HepG2 (cell line): ENCODE measurements around the gene LMBRD2. TPM values are rescaled to one million over a fixed set of nuclear protein-coding genes. Genes with fewer than 3 reads are reported as not detected.

ENCODE experiments used
- ATAC-seq: fragments of 200-7000 bp; cut with Tn5 transposase; 3 replicates; pipeline ENCODE4 v1.9.1; 2020; ENCODE audit warnings: mild to moderate bottlenecking, moderate library complexity
- BruUV-seq: library from RNA; stranded (reverse); fragments of 400-500 nt; replicated peaks from 2 replicates; lab custom pipeline; 2021; lab: Mats Ljungman, UMichigan
- CTCF ChIA-PET: fragments of 300-600 bp; formaldehyde crosslinking; extraction: SDS; loops from one replicate; lab custom pipeline; 2021; ENCODE audit warnings: low total read pairs, inconsistent platforms, low intra/inter-chr PET ratio; lab: Yijun Ruan, JAX
- POLR2A ChIA-PET: fragments of 350-600 bp; sonication (Branson Sonifier 250); formaldehyde crosslinking; loops from one replicate; lab custom pipeline; 2020; ENCODE audit warnings: antibody characterized with exemption, inconsistent platforms; lab: Yijun Ruan, JAX
- DNase-seq: peaks from one replicate; pipeline ENCODE4 v3.0.0-alpha.2; 2015; ENCODE audit warnings: low spot score
- FAIRE-seq: peaks from 3 replicates; lab custom pipeline; 2011; peaks lifted over from hg19 to GRCh38; lab: Jason Lieb, UNC
- H2AFZ ChIP-seq: one replicate; pipeline ENCODE4 v1.6.1; 2011; ENCODE audit warnings: low read length, inconsistent platforms
- H3K27ac ChIP-seq: fragments of 300-600 bp; 3 replicates; pipeline ENCODE4 v1.8.0; 2011; ENCODE audit warnings: mixed run types, mild to moderate bottlenecking, mixed read lengths, low read length, inconsistent platforms; ENCODE audit not compliant: insufficient read depth; ENCODE audit errors: extremely low read length
- H3K27me3 ChIP-seq, 2 experiments: fragments of 200-600 bp in 1 of 2; 2 replicates in 1 of 2; 3 replicates in 1 of 2; pipeline versions ENCODE4 v1.6.0 to v1.8.0; 2011; ENCODE audit warnings: low read length in 2 of 2, mild to moderate bottlenecking in 2 of 2, moderate library complexity in 2 of 2, inconsistent platforms in 1 of 2; ENCODE audit not compliant: insufficient read depth in 2 of 2, control insufficient read depth in 1 of 2
- H3K36me3 ChIP-seq, 2 experiments: fragments of 200-600 bp in 1 of 2; replicated peaks in 1 of 2; 2 replicates in 1 of 2; 3 replicates in 1 of 2; pipeline versions ENCODE4 v1.5.1 to v1.8.0; 2011; ENCODE audit warnings: low read length in 2 of 2, inconsistent platforms in 1 of 2; ENCODE audit not compliant: insufficient read depth in 2 of 2, control insufficient read depth in 1 of 2
- H3K4me1 ChIP-seq: 2 replicates; pipeline ENCODE4 v1.5.1; 2012; ENCODE audit warnings: low read length, inconsistent platforms; ENCODE audit not compliant: insufficient read depth
- H3K4me2 ChIP-seq: 2 replicates; pipeline ENCODE4 v1.6.0; 2011; ENCODE audit warnings: low read depth, low read length, inconsistent platforms
- H3K4me3 ChIP-seq, 3 experiments: fragments of 200-600 bp in 1 of 3; sonication (generic), shearing (Covaris generic) in 1 of 3; replicated peaks in 1 of 3; 2 replicates each; pipeline ENCODE4 v1.5.1; 2011 to 2016; ENCODE audit warnings: low read length in 3 of 3, inconsistent platforms in 2 of 3, low read depth in 2 of 3, mild to moderate bottlenecking in 2 of 3, control low read depth in 1 of 3, mixed read lengths in 1 of 3; ENCODE audit not compliant: insufficient read depth in 1 of 3
- H3K79me2 ChIP-seq: one replicate; pipeline ENCODE4 v1.6.1; 2011; ENCODE audit warnings: low read length, inconsistent platforms; ENCODE audit not compliant: insufficient read depth
- H3K9ac ChIP-seq: 2 replicates; pipeline ENCODE4 v1.6.0; 2011; ENCODE audit warnings: mild to moderate bottlenecking, low read depth, low read length, inconsistent platforms; ENCODE audit not compliant: insufficient read depth
- H3K9me3 ChIP-seq: 2 replicates; pipeline ENCODE4 v1.5.1; 2012; ENCODE audit warnings: mild to moderate bottlenecking, low read length
- H4K20me1 ChIP-seq: 2 replicates; pipeline ENCODE4 v1.6.0; 2011; ENCODE audit warnings: inconsistent platforms, mild to moderate bottlenecking, low read length, moderate library complexity; ENCODE audit not compliant: insufficient read depth
- CAMTA2 ChIP-seq: sonication (generic); formaldehyde crosslinking; IDR thresholded peaks from 2 replicates; pipeline ENCODE4 v1.4.0; 2020; ENCODE audit warnings: mild to moderate bottlenecking, missing genetic modification reagents, borderline replicate concordance
- CCAR2 ChIP-seq: fragments of 200-400 bp; formaldehyde crosslinking; optimal IDR thresholded peaks from 2 replicates; pipeline ENCODE3; 2018; ENCODE audit warnings: low read depth, mild to moderate bottlenecking, low read length, moderate library complexity
- DMTF1 ChIP-seq: sonication (generic); formaldehyde crosslinking; IDR thresholded peaks from 2 replicates; pipeline ENCODE4 v1.4.0; 2020; ENCODE audit warnings: mild to moderate bottlenecking, missing genetic modification reagents
- E2F1 ChIP-seq: sonication (generic); formaldehyde crosslinking; IDR thresholded peaks from 2 replicates; pipeline ENCODE4 v1.5.0; 2020; ENCODE audit warnings: missing genetic modification reagents
- JDP2 ChIP-seq: sonication (generic); formaldehyde crosslinking; IDR thresholded peaks from 2 replicates; pipeline ENCODE4 v1.8.1; 2022; ENCODE audit warnings: missing genetic modification reagents, borderline replicate concordance
- KMT2B ChIP-seq: IDR thresholded peaks from 2 replicates; pipeline ENCODE4 v1.6.1; 2016; ENCODE audit warnings: missing genetic modification reagents, missing compliant biosample characterization
- MBNL3 ChIP-seq: fragments of 250-450 bp; sonication (Bioruptor Pico); conservative IDR thresholded peaks from 2 replicates; pipeline ENCODE4 v1.8.0; 2022; ENCODE audit warnings: mild to moderate bottlenecking, inconsistent platforms
- POLR2AphosphoS5 ChIP-seq: IDR thresholded peaks from 2 replicates; pipeline ENCODE4 v1.6.1; 2012; ENCODE audit warnings: low read depth, low read length
- RNF219 ChIP-seq: sonication (generic); formaldehyde crosslinking; IDR thresholded peaks from 2 replicates; pipeline ENCODE4 v1.5.0; 2020; ENCODE audit warnings: mild to moderate bottlenecking, missing genetic modification reagents
- SRSF1 ChIP-seq: fragments of 200-400 bp; formaldehyde crosslinking; optimal IDR thresholded peaks from 2 replicates; pipeline ENCODE3; 2017; ENCODE audit warnings: mild to moderate bottlenecking, low read depth, low read length, moderate library complexity
- STAT5B ChIP-seq: sonication (generic); formaldehyde crosslinking; IDR thresholded peaks from 2 replicates; pipeline ENCODE4 v1.4.0; 2020; ENCODE audit warnings: missing genetic modification reagents
- TRIM24 ChIP-seq: sonication (generic); formaldehyde crosslinking; IDR thresholded peaks from 2 replicates; pipeline ENCODE4 v1.8.0; 2022; ENCODE audit warnings: mild to moderate bottlenecking, missing genetic modification reagents
- ZNF253 ChIP-seq: sonication (generic); formaldehyde crosslinking; IDR thresholded peaks from 2 replicates; pipeline ENCODE4 v1.8.0; 2022; ENCODE audit warnings: mild to moderate bottlenecking, missing genetic modification reagents, borderline replicate concordance
- ZNF672 ChIP-seq: sonication (generic); formaldehyde crosslinking; IDR thresholded peaks from 2 replicates; pipeline ENCODE4 v1.8.1; 2022; ENCODE audit warnings: missing genetic modification reagents
- ZNF737 ChIP-seq: sonication (generic); formaldehyde crosslinking; IDR thresholded peaks from 2 replicates; pipeline ENCODE4 v1.5.0; 2020; ENCODE audit warnings: missing genetic modification reagents, mild to moderate bottlenecking, borderline replicate concordance
- in situ Hi-C: cut with HindIII; loops from 2 replicates; pipeline ENCODE4 v1.10.0; 2017; ENCODE audit warnings: low pct_unique_long_range_greater_than_20kb; ENCODE audit not compliant: extremely low pct_ligation_motif_present
- intact Hi-C: fragments of 100-400 bp; cut with micrococcal nuclease; formaldehyde crosslinking; loops from one replicate; pipeline ENCODE4 v1.10.0; 2022; ENCODE audit not compliant: unreplicated experiment
- polyA plus RNA-seq, 8 experiments: library from polyadenylated mRNA; depleted of rRNA in 3 of 8; stranded (reverse) in 7 of 8; unstranded in 1 of 8; fragments of >200 nt; fragmentation: Illumina TruSeq in 4 of 8; extraction: Trizol in 4 of 8; gene quantifications; 2 replicates each; pipeline versions ENCODE4 v1.2.1 to v1.2.3, GENCODE V29; 2011 to 2016; ENCODE audit warnings: low read depth in 4 of 8, missing spikeins in 1 of 8, mixed read lengths in 1 of 8; ENCODE audit not compliant: insufficient read depth in 1 of 8
- total RNA-seq, 5 experiments: library from RNA; depleted of rRNA; stranded (reverse); fragments of >200 nt; fragmentation: Illumina TruSeq; extraction: Trizol; gene quantifications; 2 replicates each; pipeline ENCODE4 v1.2.3, GENCODE V29; 2016; ENCODE audit warnings: low read depth in 1 of 5
- TF ChIP-seq, protein P1 (sequence below): IDR thresholded peaks from 2 replicates; pipeline ENCODE4 v1.6.1; 2016; ENCODE audit warnings: missing genetic modification reagents, missing compliant biosample characterization
- TF ChIP-seq, protein P2 (sequence below): sonication (generic); formaldehyde crosslinking; IDR thresholded peaks from 2 replicates; pipeline ENCODE4 v1.4.0; 2020; ENCODE audit warnings: mild to moderate bottlenecking, missing genetic modification reagents

LMBRD2 gene
- total and polyA plus RNA-seq, 2 of the 13 experiments (the other 11 are each of a cell fraction or from before 2014, with no cell fraction given): 2.0 to 4.7 TPM

GRCh38 chr5:36099748-36100147, 51.9 kb downstream of the LMBRD2 start (continued):
- no peak for TF ChIP-seq DMTF1 (CRISPR knock-in tag)
- TF ChIP-seq, protein P1, sequence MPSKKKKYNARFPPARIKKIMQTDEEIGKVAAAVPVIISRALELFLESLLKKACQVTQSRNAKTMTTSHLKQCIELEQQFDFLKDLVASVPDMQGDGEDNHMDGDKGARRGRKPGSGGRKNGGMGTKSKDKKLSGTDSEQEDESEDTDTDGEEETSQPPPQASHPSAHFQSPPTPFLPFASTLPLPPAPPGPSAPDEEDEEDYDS (CRISPR knock-in tag): no peak
- TF ChIP-seq, all 625 proteins: peak for 0

DNA sequence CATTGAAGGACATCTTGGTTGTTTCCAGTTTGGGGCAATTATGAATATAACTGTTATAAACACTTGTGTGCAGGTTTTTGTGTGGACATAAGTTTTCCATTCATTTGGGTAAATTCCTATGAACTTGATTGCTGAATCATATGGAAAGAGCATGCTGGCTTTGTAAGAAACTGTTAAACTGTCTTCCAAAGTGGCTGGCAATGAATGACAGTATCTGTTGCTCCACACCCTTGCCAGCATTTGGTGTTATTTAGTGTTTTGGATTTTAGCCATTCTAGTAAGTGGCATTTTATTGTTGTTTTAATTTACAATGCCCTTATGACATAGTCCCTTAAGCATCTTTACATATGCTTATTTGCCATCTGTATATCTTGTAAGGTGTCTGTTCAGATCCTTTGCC, 55.2 kb downstream of the LMBRD2 start:
- FAIRE-seq: no peak
- no peak overlapping the region for H3K4me3 ChIP-seq
- H3K9ac ChIP-seq: no peak overlapping the region
- no peak for ATAC-seq
- no peaks in the 10 kb centered on the region for H3K27me3 ChIP-seq
- intact Hi-C loops: no loop called here
- DNase-seq: no peak
- no peaks in the 10 kb centered on the region for H4K20me1 ChIP-seq
- CTCF ChIA-PET: no interaction called here
- H3K4me1 ChIP-seq: no peaks in the 10 kb centered on the region
- no peaks in the 10 kb centered on the region for H3K79me2 ChIP-seq
- H3K36me3 ChIP-seq: no peaks in the 10 kb centered on the region
- BruUV-seq: no TSS peak
- no peak overlapping the region for H3K4me2 ChIP-seq
- no peak overlapping the region for H3K27ac ChIP-seq
- POLR2A ChIA-PET: no interaction called here
- in situ Hi-C loops: no loop called here
- no peak overlapping the region for H2AFZ ChIP-seq
- H3K9me3 ChIP-seq: no peaks in the 10 kb centered on the region
- no peak for TF ChIP-seq E2F1 (CRISPR knock-in tag)
- TF ChIP-seq KMT2B: no peak
- no peak for TF ChIP-seq RNF219
- no peak for TF ChIP-seq CCAR2
- TF ChIP-seq, protein P2, sequence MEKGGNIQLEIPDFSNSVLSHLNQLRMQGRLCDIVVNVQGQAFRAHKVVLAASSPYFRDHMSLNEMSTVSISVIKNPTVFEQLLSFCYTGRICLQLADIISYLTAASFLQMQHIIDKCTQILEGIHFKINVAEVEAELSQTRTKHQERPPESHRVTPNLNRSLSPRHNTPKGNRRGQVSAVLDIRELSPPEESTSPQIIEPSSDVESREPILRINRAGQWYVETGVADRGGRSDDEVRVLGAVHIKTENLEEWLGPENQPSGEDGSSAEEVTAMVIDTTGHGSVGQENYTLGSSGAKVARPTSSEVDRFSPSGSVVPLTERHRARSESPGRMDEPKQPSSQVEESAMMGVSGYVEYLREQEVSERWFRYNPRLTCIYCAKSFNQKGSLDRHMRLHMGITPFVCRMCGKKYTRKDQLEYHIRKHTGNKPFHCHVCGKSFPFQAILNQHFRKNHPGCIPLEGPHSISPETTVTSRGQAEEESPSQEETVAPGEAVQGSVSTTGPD (CRISPR knock-in tag): no peak
- no peak for TF ChIP-seq POLR2AphosphoS5
- no peak for TF ChIP-seq ZNF672 (CRISPR knock-in tag)
- TF ChIP-seq ZNF737 (CRISPR knock-in tag): no peak
- no peak for TF ChIP-seq JDP2 (CRISPR knock-in tag)
- no peak for TF ChIP-seq MBNL3
- TF ChIP-seq STAT5B (CRISPR knock-in tag): no peak
- TF ChIP-seq CAMTA2: no peak
- no peak for TF ChIP-seq TRIM24 (CRISPR knock-in tag)
- no peak for TF ChIP-seq ZNF253
- TF ChIP-seq SRSF1: no peak
